Erythroblast (primary cell): ENCODE measurements around the gene GPATCH4.

Experiments
- GATA1 ChIP-seq: IDR thresholded peaks from 2 replicates; pipeline ENCODE4 v1.6.1; 2011; ENCODE audit warnings: low read depth, mild to moderate bottlenecking, control low read depth, low read length, moderate library complexity
- POLR2A ChIP-seq: IDR thresholded peaks from 2 replicates; pipeline ENCODE4 v1.6.1; 2011; ENCODE audit warnings: mild to moderate bottlenecking, low read length

DNA sequence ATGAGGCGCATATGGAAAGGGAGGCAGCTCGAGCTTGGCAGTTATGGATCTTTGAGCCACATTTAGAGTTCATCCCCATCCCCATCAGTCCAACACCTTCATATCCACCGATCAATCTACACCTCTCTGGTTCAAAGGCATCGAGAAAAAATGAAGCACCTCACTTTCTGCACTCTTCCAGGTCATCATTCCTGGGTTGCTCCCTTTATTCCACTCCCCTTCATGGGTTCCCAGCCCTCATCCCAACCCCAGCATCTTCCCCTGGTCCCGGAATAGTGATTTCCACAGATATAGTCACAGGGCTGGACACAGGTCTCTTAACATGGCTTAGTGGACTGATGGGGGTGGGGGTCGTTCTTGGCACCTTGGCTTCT is 18.3 kb upstream of the GPATCH4 start:
- TF ChIP-seq POLR2A (no peak), GATA1 (no peak)
